ENCODE results near the gene KPNA3.
"Not testable (repeated sequence)": the region's sequence is repeated elsewhere in the genome, so short reads cannot be mapped to it uniquely, and the experiment has no call there.

Gene KPNA3

DNA sequence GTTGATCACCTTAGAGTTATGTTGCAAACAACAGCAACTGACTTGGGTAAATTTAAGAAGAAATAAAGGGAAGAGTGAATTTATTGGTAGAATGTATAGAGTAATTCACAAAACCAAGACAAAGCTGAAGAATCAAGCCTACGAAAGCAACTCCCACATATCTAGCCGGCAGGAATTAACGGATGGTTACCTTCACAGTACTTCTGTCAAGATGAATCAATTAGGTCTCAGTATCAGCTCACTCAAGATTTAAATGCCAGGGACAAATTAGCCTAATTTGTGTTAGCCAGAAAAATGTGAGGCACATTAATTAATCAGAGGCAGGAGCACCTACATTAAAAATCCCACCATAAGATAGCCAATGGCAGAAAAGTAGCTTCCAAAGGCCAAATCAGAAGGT, 10.7 kb downstream of the KPNA3 start:
- ChIA-PET POLR2A (ENCODE audit: low non-redundant PET) (no interaction called here), CTCF (no interaction called here)
- TF ChIP-seq CTCF (conservative IDR thresholded peaks at IDR 0.05; ENCODE audit: low read depth) = no peak
- no peak for DNase-seq (ENCODE audit: low spot score)
- H3K27ac ChIP-seq = no peak overlapping the region

DNA sequence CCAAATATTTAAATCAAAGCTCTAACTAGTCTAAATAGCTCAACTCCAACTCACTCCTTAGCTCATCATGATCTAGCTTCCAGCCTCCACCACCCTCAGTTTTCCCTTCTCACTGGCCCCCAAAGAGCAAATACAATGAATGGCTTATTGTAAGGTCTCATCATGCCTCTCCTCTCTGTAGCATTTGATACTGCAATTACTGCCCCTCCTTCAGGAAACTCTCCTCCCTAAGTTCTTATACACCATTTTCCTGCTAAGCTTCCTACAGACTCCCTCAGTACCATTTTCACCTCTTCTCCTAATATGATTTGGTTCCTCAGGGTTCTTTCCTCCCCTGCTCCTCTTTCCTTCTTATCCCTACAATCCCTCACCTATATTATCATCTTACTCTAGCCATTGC, 12.8 kb downstream of the KPNA3 start:
- ChIA-PET POLR2A (ENCODE audit: low non-redundant PET) (no interaction called here), CTCF (no interaction called here)
- DNase-seq (ENCODE audit: low spot score) = no peak
- no peak overlapping the region for H3K27ac ChIP-seq
- no peak for TF ChIP-seq CTCF (conservative IDR thresholded peaks at IDR 0.05; ENCODE audit: low read depth)

GRCh38 chr13:49777746-49778614, 14.5 kb downstream of the KPNA3 start:
- H3K27ac ChIP-seq = no peak overlapping the region
- no peak for TF ChIP-seq CTCF (conservative IDR thresholded peaks at IDR 0.05; ENCODE audit: low read depth)
- ChIA-PET POLR2A (ENCODE audit: low non-redundant PET) (no interaction called here), CTCF (no interaction called here)
- DNase-seq (ENCODE audit: low spot score) = no peak

DNA sequence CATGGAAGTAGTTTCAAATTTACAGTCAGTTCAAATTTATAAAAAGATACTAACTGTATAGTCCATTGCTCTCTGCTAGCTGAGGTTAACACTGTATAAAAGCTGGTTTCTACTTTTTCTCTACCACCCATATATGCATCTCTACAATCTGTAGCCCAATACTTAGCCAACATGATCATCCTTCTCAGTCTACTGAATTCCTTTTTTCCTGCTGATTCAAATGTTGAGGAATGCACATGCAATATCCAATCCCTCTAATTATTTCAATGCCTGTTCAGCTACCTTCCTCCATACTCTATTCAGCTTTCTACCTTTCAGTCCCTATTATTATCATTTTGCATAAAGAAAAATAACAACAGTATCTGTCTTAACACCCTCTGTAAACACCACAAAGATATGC, 15.6 kb downstream of the KPNA3 start:
- H3K27ac ChIP-seq = no peak overlapping the region
- TF ChIP-seq CTCF (conservative IDR thresholded peaks at IDR 0.05; ENCODE audit: low read depth) = no peak
- DNase-seq (ENCODE audit: low spot score) = no peak
- ChIA-PET POLR2A (ENCODE audit: low non-redundant PET) (no interaction called here), CTCF (no interaction called here)

GRCh38 chr13:49774376-49775005, 18.0 kb downstream of the KPNA3 start:
- H3K27ac ChIP-seq = no peak overlapping the region
- TF ChIP-seq CTCF (conservative IDR thresholded peaks at IDR 0.05; ENCODE audit: low read depth) = no peak
- DNase-seq (ENCODE audit: low spot score) = no peak
- CTCF ChIA-PET = no interaction called here
- POLR2A ChIA-PET (ENCODE audit: low non-redundant PET) = no interaction called here

GRCh38 chr13:49772828-49773227, 19.7 kb downstream of the KPNA3 start:
- POLR2A ChIA-PET (ENCODE audit: low non-redundant PET) = no interaction called here
- no peak for DNase-seq (ENCODE audit: low spot score)
- CTCF ChIA-PET = interaction anchor here (0.5 kb wide), 1 partner anchor 22 kb away, joined by 4 read pairs; no protein-coding TSS in a partner anchor
- H3K27ac ChIP-seq = no peak overlapping the region
- TF ChIP-seq CTCF (conservative IDR thresholded peaks at IDR 0.05; ENCODE audit: low read depth) = no peak

GRCh38 chr13:49761811-49762210, 30.7 kb downstream of the KPNA3 start:
- DNase-seq (ENCODE audit: low spot score); CTCF ChIA-PET; H3K27ac ChIP-seq; POLR2A ChIA-PET (ENCODE audit: low non-redundant PET): not testable (repeated sequence)
